Common myeloid progenitor, CD34-positive (primary cell): Measurements from ENCODE around the gene ZFYVE16.
A peak's percentile ranks its signal among the peaks of the same experiment; 100 is the strongest.
"Not testable (repeated sequence)": the region's sequence is repeated elsewhere in the genome, so short reads cannot be mapped to it uniquely, and the experiment has no call there.

ENCODE experiments used
- CTCF ChIA-PET: fragments of 350-600 bp; sonication (Branson Sonifier 250); formaldehyde crosslinking; loops from one replicate; lab custom pipeline; 2021; ENCODE audit warnings: antibody characterized with exemption; lab: Charles Lee
- POLR2A ChIA-PET: fragments of 350-600 bp; sonication (Branson Sonifier 250); formaldehyde crosslinking; loops from one replicate; lab custom pipeline; 2021; ENCODE audit warnings: antibody characterized with exemption; lab: Charles Lee
- DNase-seq, 3 donors: peaks; one replicate each; pipeline versions ENCODE4 v3.0.0 to v3.0.0-alpha.2; 2013
- H3K27ac ChIP-seq, 2 experiments: 1 replicate in 1 of 2; 2 replicates in 1 of 2; pipeline ENCODE4 v1.7.0; 2013; ENCODE audit warnings: inconsistent platforms in 2 of 2, low read length in 2 of 2, mild to moderate bottlenecking in 2 of 2, low read depth in 1 of 2, moderate library complexity in 1 of 2; ENCODE audit not compliant: severe bottlenecking in 2 of 2, insufficient read depth in 1 of 2, poor library complexity in 1 of 2
- H3K27me3 ChIP-seq, 5 experiments: replicated peaks in 2 of 5; 1 replicate in 3 of 5; 2 replicates in 2 of 5; pipeline versions ENCODE4 v1.6.1 to v1.7.0; 2013; ENCODE audit warnings: low read length in 4 of 5, mild to moderate bottlenecking in 2 of 5, moderate library complexity in 2 of 5, inconsistent platforms in 1 of 5; ENCODE audit not compliant: insufficient read depth in 5 of 5, control insufficient read depth in 4 of 5
- H3K36me3 ChIP-seq, 4 experiments: 1 replicate in 2 of 4; 2 replicates in 2 of 4; pipeline versions ENCODE4 v1.6.1 to v1.7.0; 2013; ENCODE audit warnings: low read length in 3 of 4, control low read depth in 1 of 4, mild to moderate bottlenecking in 1 of 4; ENCODE audit not compliant: control insufficient read depth in 4 of 4, insufficient read depth in 4 of 4
- H3K4me1 ChIP-seq, 4 experiments: 1 replicate in 3 of 4; 2 replicates in 1 of 4; pipeline versions ENCODE4 v1.6.1 to v1.7.1; 2013; ENCODE audit warnings: low read length in 3 of 4, mild to moderate bottlenecking in 3 of 4, control low read depth in 1 of 4, inconsistent platforms in 1 of 4, moderate library complexity in 1 of 4; ENCODE audit not compliant: control insufficient read depth in 4 of 4, insufficient read depth in 4 of 4; ENCODE audit errors: control extremely low read depth in 1 of 4
- H3K4me3 ChIP-seq, 7 experiments: 1 replicate in 4 of 7; 2 replicates in 3 of 7; pipeline versions ENCODE4 v1.5.1 to v1.7.0; 2013; ENCODE audit warnings: mild to moderate bottlenecking in 7 of 7, low read length in 6 of 7, moderate library complexity in 6 of 7, inconsistent platforms in 2 of 7, low read depth in 2 of 7, control low read depth in 1 of 7; ENCODE audit not compliant: insufficient read depth in 4 of 7, control insufficient read depth in 1 of 7; ENCODE audit errors: extremely low read depth in 1 of 7
- H3K9me3 ChIP-seq, 5 experiments: 1 replicate in 4 of 5; 2 replicates in 1 of 5; pipeline versions ENCODE4 v1.6.1 to v1.7.1; 2013; ENCODE audit warnings: low read length in 4 of 5, mild to moderate bottlenecking in 2 of 5, inconsistent platforms in 1 of 5, low read depth in 1 of 5, moderate library complexity in 1 of 5; ENCODE audit not compliant: control insufficient read depth in 4 of 5, insufficient read depth in 2 of 5; ENCODE audit errors: control extremely low read depth in 1 of 5
- WGBS: methylation state at CpG from one replicate; pipeline ENCODE4 v1.1.5; 2013; ENCODE audit not compliant: insufficient coverage; 5-methylcytosine and 5-hydroxymethylcytosine counted together

ZFYVE16 gene

GRCh38 chr5:80483636-80484232, 75.9 kb downstream of the ZFYVE16 start:
- Histone ChIP-seq H3K4me1 (peaks cover 0 to 13% (median 9%) of the 10 kb centered on the region in 4 experiments), H3K9me3 (peaks cover 3 to 36% (median 6%) of the 10 kb centered on the region in 5 experiments), H3K27me3 (no peaks in the 10 kb centered on the region), H3K4me3 (no peak overlapping the region), H3K36me3 (peaks cover 0 to 19% (median 5%) of the 10 kb centered on the region in 4 experiments), H3K27ac (no peak overlapping the region)
- ChIA-PET POLR2A (no interaction called here), CTCF (interaction anchor here (0.7 kb wide), 1 partner anchor 30 kb away, joined by 3 read pairs; no protein-coding TSS in a partner anchor)
- 100% methylated on average over 1 of the region's 3 CpGs for WGBS
- no peak for DNase-seq

DNA sequence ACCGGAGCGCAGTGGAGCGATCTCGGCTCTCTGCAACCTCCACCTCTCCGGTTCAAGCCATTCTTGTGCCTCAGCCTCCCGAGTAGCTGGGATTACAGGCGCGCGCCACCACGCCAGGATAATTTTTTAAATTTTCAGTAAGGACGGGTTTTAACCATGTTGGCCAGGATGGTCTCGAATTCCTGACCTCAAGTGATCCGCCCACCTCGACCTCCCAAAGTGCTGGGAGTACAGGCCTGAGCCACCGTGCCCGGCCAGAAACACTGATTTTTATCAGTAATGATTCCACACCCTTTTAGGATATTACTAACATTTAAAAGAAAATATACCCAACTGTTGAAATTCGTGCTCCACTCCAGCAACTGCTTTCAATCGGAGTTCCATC, 79.6 kb downstream of the ZFYVE16 start:
- CTCF ChIA-PET, result no interaction called here
- Histone ChIP-seq H3K9me3 (peaks cover 2 to 12% (median 5%) of the 10 kb centered on the region in 5 experiments), H3K27me3 (no peaks in the 10 kb centered on the region), H3K27ac (no peak overlapping the region), H3K4me3 (peak overlapping the region; percentile 65 to 89 (median 80)), H3K4me1 (peaks cover 0 to 13% (median 9%) of the 10 kb centered on the region in 4 experiments), H3K36me3 (peaks cover 0 to 7% (median 0%) of the 10 kb centered on the region in 4 experiments)
- no peak for DNase-seq
- POLR2A ChIA-PET, result interaction anchor here (1.0 kb wide), 1 partner anchor 80 kb away, joined by 3 read pairs; the partner anchor contains the start of gene ZFYVE16
- 66% methylated on average over 18 of the region's 18 CpGs for WGBS

GRCh38 chr5:80487829-80488721, 80.2 kb downstream of the ZFYVE16 start, which contains the start of gene FAM151B:
FAM151B (plus strand) TSS chr5:80488100; CDS start chr5:80488124, 24 bp downstream.
- Histone ChIP-seq H3K27ac (peak within 1 kb of the TSS in 1 of 2 experiments; percentile 58), H3K9me3 (peaks cover 0 to 9% (median 5%) of the 10 kb centered on the region in 5 experiments), H3K4me1 (peaks cover 0 to 13% (median 9%) of the 10 kb centered on the region in 4 experiments), H3K4me3 (peak within 1 kb of the TSS; percentile 65 to 89 (median 80)), H3K27me3 (no peaks in the 10 kb centered on the region), H3K36me3 (peaks cover 0 to 7% (median 0%) of the 10 kb centered on the region in 4 experiments)
- ChIA-PET CTCF (no interaction called here), POLR2A (interaction anchor here (1.0 kb wide), 1 partner anchor 80 kb away, joined by 3 read pairs; the partner anchor contains the start of gene ZFYVE16)
- DNase-seq, result peak; percentile 87 to 94 (median 94)
- under 1% methylated on average over 66 of the region's 85 CpGs for WGBS

DNA sequence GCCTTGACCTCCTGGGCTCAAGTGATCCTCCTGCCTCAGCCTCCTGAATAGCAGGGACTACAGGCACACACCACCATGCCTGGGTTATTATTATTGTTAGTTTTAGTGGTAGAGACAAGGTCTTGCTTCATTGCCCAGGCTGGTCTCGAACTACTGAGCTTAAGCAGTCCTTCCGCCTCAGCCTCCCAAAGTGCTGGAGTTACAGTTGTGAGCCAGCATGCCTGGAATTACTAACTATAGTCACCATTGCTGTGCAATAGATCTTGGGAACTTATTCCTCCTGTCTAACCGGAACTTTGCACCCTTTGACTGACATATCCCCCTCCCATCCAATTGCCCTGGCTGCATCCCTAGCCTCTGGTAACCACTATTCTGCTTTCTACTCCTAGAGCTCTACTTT, 83.4 kb downstream of the ZFYVE16 start:
- peaks cover 0 to 13% (median 9%) of the 10 kb centered on the region in 4 experiments for H3K4me1 ChIP-seq
- ChIA-PET POLR2A (no interaction called here), CTCF (no interaction called here)
- 94% methylated on average over 3 of the region's 3 CpGs for WGBS
- DNase-seq, result no peak
- no peaks in the 10 kb centered on the region for H3K36me3 ChIP-seq
- no peaks in the 10 kb centered on the region for H3K9me3 ChIP-seq
- H3K27ac ChIP-seq, result no peak overlapping the region
- no peaks in the 10 kb centered on the region for H3K27me3 ChIP-seq
- H3K4me3 ChIP-seq, result no peak overlapping the region

GRCh38 chr5:80492741-80493140, 84.9 kb downstream of the ZFYVE16 start:
- Histone ChIP-seq H3K27ac (no peak overlapping the region), H3K4me1 (peaks cover 0 to 7% (median 3%) of the 10 kb centered on the region in 4 experiments), H3K4me3 (no peak overlapping the region), H3K9me3 (no peaks in the 10 kb centered on the region), H3K27me3 (no peaks in the 10 kb centered on the region), H3K36me3 (no peaks in the 10 kb centered on the region)
- WGBS, result no CpG with 5 or more reads among the region's 3 CpGs
- ChIA-PET POLR2A (no interaction called here), CTCF (no interaction called here)
- no peak for DNase-seq

DNA sequence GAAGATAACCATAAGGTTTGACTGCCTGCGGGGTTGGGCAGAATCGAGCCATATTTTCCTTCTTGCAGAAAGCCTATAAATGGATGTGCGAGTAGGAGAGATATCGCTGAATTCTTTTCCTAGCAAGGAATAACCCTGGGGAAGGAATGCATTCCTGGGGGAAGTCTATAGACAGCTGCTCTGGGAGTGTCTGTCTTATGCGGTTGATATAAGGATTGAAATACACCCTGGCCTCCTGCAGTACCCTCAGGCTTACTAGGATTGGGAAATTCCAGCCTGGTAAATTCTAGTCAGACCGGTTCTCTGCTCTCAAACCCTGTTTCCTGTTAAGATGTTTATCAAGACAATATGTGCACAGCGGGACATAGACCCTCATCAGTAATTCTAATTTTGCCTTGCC, 85.6 kb downstream of the ZFYVE16 start:
- H3K27ac ChIP-seq, DNase-seq, POLR2A ChIA-PET, H3K27me3 ChIP-seq, H3K9me3 ChIP-seq, H3K4me1 ChIP-seq, H3K4me3 ChIP-seq, H3K36me3 ChIP-seq: not testable (repeated sequence)
- CTCF ChIA-PET, result interaction anchor here (0.9 kb wide), 1 partner anchor 9 kb away, joined by 4 read pairs; no protein-coding TSS in a partner anchor
- 81% methylated on average over 6 of the region's 7 CpGs for whole genome bisulfite sequencing
